K562 treated with DMSO at 1 percent for 48 hours (cell line): Measurements from ENCODE around the gene WDR37. TPM values are rescaled to one million over a fixed set of nuclear protein-coding genes. Genes with fewer than 3 reads are reported as not detected.

Experiments used
- total RNA-seq: library from RNA; unstranded; fragments of 300-600 nt; gene quantifications from 2 replicates; pipeline ENCODE4 v1.2.3, GENCODE V29; 2022; ENCODE audit warnings: low replicate concordance; ENCODE audit errors: extremely low read depth

The WDR37 gene
- not detected in 2 replicates for total RNA-seq

DNA sequence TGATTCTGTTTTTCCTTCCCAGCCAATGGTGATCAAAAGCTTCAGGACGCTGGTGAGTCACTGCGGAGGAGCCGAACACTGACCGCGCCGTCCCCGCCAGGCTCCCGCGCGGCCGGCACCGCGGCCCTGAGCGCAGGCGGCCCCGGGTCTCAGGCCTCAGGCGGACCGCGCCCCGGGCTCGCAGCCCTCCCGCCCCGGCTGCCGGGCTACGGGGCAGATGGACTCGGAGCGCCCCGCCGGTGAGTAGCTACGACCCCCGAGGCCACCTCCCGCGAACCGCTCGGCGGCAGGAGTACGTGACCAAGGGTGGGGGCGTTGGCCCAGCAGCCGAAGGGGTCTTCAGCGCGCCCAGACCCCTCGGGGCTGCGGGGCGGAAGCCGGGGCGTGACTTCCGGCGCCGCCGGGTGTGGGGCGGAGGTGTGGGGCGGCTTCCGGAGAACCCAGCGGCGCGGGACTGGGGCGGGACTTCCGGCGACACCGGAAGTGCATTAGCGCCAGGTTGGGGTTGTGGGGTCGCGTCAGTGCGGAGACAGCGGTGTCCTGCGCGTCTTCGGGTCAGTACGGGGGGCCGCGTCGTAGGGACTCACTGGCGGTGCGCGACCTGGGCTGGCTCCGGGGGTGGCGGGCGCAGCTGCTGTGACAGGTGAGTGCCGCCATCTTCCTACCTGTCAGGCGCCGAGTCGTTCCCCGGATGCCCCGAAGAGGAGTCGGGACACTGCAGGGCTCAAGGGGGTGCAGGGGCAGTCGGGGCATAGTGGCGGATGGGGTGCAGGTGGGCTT lies at the start of gene WDR37:
WDR37 (plus strand) TSS at position 60 of the 780 bp plus-strand sequence. CDS start 15,771 bp downstream, outside the sequence.

GRCh38 chr10:1025683-1026082 lies 30.5 kb upstream of the WDR37 start, which contains the start of gene IDI2:
Gene IDI2, minus strand, starts transcription at chr10:1025859. Its CDS starts 1,136 bp downstream, at chr10:1024723.

DNA sequence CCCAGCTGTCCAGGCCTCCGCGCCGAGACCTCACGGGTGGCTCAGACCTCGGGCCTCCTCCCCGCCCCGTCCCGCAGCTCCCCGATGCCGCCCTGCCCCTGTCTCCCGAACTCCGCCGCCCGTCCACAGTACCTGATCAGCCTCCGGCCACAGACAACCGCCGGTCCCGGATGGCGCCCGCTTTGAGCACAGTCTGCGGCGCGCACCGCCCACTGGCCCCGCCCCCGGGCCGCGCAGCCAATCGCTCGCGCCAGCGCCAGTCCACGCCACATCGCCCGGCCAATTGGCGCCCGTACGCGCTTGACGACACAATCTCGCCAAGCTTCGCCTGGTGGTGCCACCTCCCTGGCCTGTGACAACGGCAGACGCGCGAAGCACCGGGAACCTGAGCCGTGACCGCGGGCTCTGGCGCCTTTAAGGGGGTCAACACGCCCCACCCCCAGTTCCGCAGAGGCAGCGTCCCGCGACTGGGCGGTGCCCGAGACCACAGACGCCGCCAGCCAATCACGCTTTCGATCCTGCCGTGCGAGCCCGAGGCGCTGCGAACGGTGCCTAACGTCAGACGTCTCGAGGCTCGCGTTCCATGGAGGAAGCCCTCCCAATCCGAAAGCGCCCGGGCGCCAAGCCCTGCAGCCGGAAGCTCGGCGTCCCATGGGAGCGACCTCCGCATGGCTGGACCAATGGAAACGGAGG lies 7.3 kb upstream of the WDR37 start, which contains the start of gene IDI1:
IDI1 (minus strand) TSS at position 388 of the 693 bp plus-strand sequence; CDS start at position 272, 116 bp downstream.

Other genes with a start within 250 kb of the WDR37 start
- gene LARP4B, start 124.7 kb upstream of the WDR37 start, total RNA-seq, result not detected in 2 replicates
- not detected in 2 replicates for gene GTPBP4, start 68.0 kb upstream of the WDR37 start, total RNA-seq
- gene IDI2, start 30.5 kb upstream of the WDR37 start, total RNA-seq, result not detected in 2 replicates
- not detected in 2 replicates for gene IDI1, start 7.3 kb upstream of the WDR37 start, total RNA-seq